ENCODE results near the gene DFFB.
"Not testable (repeated sequence)": the region's sequence is repeated elsewhere in the genome, so short reads cannot be mapped to it uniquely, and the experiment has no call there.

DFFB gene

DNA sequence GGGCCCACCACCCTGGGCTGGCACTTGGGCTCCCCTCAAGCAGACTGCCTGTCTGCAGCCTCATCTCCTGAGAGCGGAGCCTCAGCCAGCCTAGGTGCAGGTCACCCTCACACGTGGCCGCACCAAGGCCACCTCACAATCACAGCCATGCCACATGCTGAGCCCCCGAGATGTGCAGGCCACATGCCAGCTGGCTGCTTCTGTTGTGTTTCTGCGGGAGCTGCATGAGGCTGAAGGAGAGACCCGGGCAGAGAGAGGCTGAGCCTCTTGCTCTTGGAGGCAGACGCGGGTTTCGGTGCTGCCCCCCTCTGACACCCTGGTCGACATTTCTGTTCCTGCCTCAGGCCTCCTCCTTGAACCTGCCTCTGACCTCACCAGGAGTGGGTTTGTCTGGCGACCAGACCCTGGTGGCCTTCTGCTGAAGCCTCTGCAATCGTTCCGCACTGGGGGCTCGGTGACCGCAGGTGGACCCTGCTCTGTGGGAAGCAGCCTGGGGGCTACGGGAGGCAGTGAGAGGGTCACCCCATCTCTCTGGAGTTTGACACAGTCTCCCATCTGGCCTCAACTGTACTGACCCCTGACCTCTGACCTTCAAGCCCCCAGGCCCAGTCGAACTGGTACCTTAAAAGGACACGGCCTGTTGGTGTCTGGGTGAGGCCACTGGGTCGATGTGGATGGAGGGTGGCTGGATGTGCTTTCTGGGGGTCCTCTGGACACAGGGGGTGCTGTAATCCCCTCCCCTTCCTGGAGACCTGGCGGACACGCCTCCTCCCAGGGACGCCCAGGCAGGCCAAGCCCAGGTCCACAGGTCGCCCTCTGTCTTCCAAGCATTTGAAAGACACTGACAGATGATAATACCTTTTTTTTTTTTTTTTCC is 55.8 kb downstream of the DFFB start:
- H3K27ac ChIP-seq (ENCODE audit: low read depth, low read length) = no peak overlapping the region
- H3K36me3 ChIP-seq (ENCODE audit: control insufficient read depth in 1 of 2, insufficient read depth in 2 of 2, low read length in 2 of 2) = no peaks in the 10 kb centered on the region
- no peak overlapping the region for H3K4me3 ChIP-seq (ENCODE audit: low read depth in 1 of 2, low read length in 2 of 2)
- peaks cover 0 to 5% of the 10 kb centered on the region in 2 donors for H3K4me1 ChIP-seq (ENCODE audit: control insufficient read depth in 1 of 2, insufficient read depth in 2 of 2, low read length in 2 of 2)
- H3K27me3 ChIP-seq (ENCODE audit: control insufficient read depth in 1 of 2, insufficient read depth in 2 of 2, low read length in 2 of 2) = peaks cover 5 to 9% of the 10 kb centered on the region in 2 donors
- no peak overlapping the region for H3K9ac ChIP-seq (ENCODE audit: low read depth in 1 of 2, low read length in 2 of 2)
- H3K9me3 ChIP-seq (ENCODE audit: control insufficient read depth in 1 of 2, low read length in 2 of 2) = no peaks in the 10 kb centered on the region

- H3K36me3 ChIP-seq (ENCODE audit: control insufficient read depth in 1 of 2, insufficient read depth in 2 of 2, low read length in 2 of 2) = no peaks in the 10 kb centered on the region
- no peaks in the 10 kb centered on the region for H3K9me3 ChIP-seq (ENCODE audit: control insufficient read depth in 1 of 2, low read length in 2 of 2)
- H3K9ac ChIP-seq (ENCODE audit: low read depth in 1 of 2, low read length in 2 of 2) = no peak overlapping the region
- no peak overlapping the region for H3K27ac ChIP-seq (ENCODE audit: low read depth, low read length)
- H3K4me1 ChIP-seq (ENCODE audit: control insufficient read depth in 1 of 2, insufficient read depth in 2 of 2, low read length in 2 of 2) = peaks cover 0 to 5% of the 10 kb centered on the region in 2 donors
- H3K4me3 ChIP-seq (ENCODE audit: low read depth in 1 of 2, low read length in 2 of 2) = no peak overlapping the region
- peaks cover 5 to 14% of the 10 kb centered on the region in 2 donors for H3K27me3 ChIP-seq (ENCODE audit: control insufficient read depth in 1 of 2, insufficient read depth in 2 of 2, low read length in 2 of 2)
Measured at GRCh38 chr1:3914331-3914851, 57.1 kb downstream of the DFFB start.

DNA sequence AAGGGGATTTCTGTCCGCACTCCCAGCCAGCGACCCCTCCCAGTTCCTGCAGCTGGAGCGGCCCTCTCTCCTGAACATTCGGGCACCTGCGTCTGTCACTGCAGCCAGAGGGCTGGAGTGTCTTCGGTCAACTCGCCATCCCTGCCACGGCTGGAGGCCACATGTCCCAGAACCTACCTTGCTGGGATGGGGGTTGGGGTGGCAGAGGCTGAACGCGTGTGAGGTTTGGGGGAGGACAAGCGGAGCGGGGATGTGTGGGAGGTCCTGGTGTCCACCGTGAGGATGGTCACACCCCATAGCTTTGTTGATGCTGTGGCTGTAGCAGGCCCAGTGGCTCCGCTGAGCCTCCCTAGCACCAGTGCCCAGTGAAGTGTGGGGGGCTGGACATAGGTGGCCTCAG is 57.6 kb downstream of the DFFB start:
- Histone ChIP-seq H3K27ac (ENCODE audit: low read depth, low read length) (no peak overlapping the region), H3K27me3 (ENCODE audit: control insufficient read depth in 1 of 2, insufficient read depth in 2 of 2, low read length in 2 of 2) (peaks cover 5 to 11% of the 10 kb centered on the region in 2 donors), H3K4me3 (ENCODE audit: low read depth in 1 of 2, low read length in 2 of 2) (no peak overlapping the region), H3K4me1 (ENCODE audit: control insufficient read depth in 1 of 2, insufficient read depth in 2 of 2, low read length in 2 of 2) (peaks cover 0 to 5% of the 10 kb centered on the region in 2 donors), H3K36me3 (ENCODE audit: control insufficient read depth in 1 of 2, insufficient read depth in 2 of 2, low read length in 2 of 2) (no peaks in the 10 kb centered on the region), H3K9ac (ENCODE audit: low read depth in 1 of 2, low read length in 2 of 2) (no peak overlapping the region), H3K9me3 (ENCODE audit: control insufficient read depth in 1 of 2, low read length in 2 of 2) (no peaks in the 10 kb centered on the region)

- no peak overlapping the region for H3K9ac ChIP-seq (ENCODE audit: low read depth in 1 of 2, low read length in 2 of 2)
- H3K4me3 ChIP-seq (ENCODE audit: low read depth in 1 of 2, low read length in 2 of 2) = no peak overlapping the region
- H3K27me3 ChIP-seq (ENCODE audit: control insufficient read depth in 1 of 2, insufficient read depth in 2 of 2, low read length in 2 of 2) = peaks cover under 1 to 5% of the 10 kb centered on the region in 2 donors
- H3K4me1 ChIP-seq (ENCODE audit: control insufficient read depth in 1 of 2, insufficient read depth in 2 of 2, low read length in 2 of 2) = peaks cover 0 to 4% of the 10 kb centered on the region in 2 donors
- no peaks in the 10 kb centered on the region for H3K36me3 ChIP-seq (ENCODE audit: control insufficient read depth in 1 of 2, insufficient read depth in 2 of 2, low read length in 2 of 2)
- no peaks in the 10 kb centered on the region for H3K9me3 ChIP-seq (ENCODE audit: control insufficient read depth in 1 of 2, low read length in 2 of 2)
- no peak overlapping the region for H3K27ac ChIP-seq (ENCODE audit: low read depth, low read length)
Measured at GRCh38 chr1:3915551-3916121, 58.4 kb downstream of the DFFB start.

GRCh38 chr1:3917761-3918160 is 60.5 kb downstream of the DFFB start:
- H3K9me3 ChIP-seq (ENCODE audit: control insufficient read depth in 1 of 2, low read length in 2 of 2) = no peaks in the 10 kb centered on the region
- no peaks in the 10 kb centered on the region for H3K4me1 ChIP-seq (ENCODE audit: control insufficient read depth in 1 of 2, insufficient read depth in 2 of 2, low read length in 2 of 2)
- no peak overlapping the region for H3K4me3 ChIP-seq (ENCODE audit: low read depth in 1 of 2, low read length in 2 of 2)
- H3K36me3 ChIP-seq (ENCODE audit: control insufficient read depth in 1 of 2, insufficient read depth in 2 of 2, low read length in 2 of 2) = no peaks in the 10 kb centered on the region
- no peak overlapping the region for H3K27ac ChIP-seq (ENCODE audit: low read depth, low read length)
- H3K9ac ChIP-seq (ENCODE audit: low read depth in 1 of 2, low read length in 2 of 2) = no peak overlapping the region
- peaks cover 0 to 5% of the 10 kb centered on the region in 2 donors for H3K27me3 ChIP-seq (ENCODE audit: control insufficient read depth in 1 of 2, insufficient read depth in 2 of 2, low read length in 2 of 2)

DNA sequence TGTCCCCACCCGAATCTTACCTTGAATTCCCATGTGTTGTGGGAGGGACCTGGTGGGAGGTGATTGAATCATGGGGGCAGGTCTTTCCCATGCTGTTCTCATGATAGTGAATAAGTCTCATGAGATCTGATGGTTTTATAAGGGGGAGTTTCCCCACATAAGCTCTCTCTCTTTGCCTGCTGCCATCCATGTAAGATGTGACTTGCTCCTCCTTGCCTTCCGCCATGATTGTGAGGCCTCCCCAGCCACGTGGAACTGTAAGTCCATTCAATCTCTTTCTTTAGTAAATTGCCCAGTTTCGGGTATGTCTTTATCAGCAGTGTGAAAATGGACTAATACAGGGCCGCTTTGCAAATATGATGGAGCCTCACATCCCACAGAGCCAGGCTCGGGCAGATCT is 61.1 kb downstream of the DFFB start:
- not testable (repeated sequence) for H3K9me3 ChIP-seq (ENCODE audit: control insufficient read depth in 1 of 2, low read length in 2 of 2); H3K9ac ChIP-seq (ENCODE audit: low read depth in 1 of 2, low read length in 2 of 2); H3K27ac ChIP-seq (ENCODE audit: low read depth, low read length); H3K4me1 ChIP-seq (ENCODE audit: control insufficient read depth in 1 of 2, insufficient read depth in 2 of 2, low read length in 2 of 2); H3K4me3 ChIP-seq (ENCODE audit: low read depth in 1 of 2, low read length in 2 of 2); H3K36me3 ChIP-seq (ENCODE audit: control insufficient read depth in 1 of 2, insufficient read depth in 2 of 2, low read length in 2 of 2); H3K27me3 ChIP-seq (ENCODE audit: control insufficient read depth in 1 of 2, insufficient read depth in 2 of 2, low read length in 2 of 2)

DNA sequence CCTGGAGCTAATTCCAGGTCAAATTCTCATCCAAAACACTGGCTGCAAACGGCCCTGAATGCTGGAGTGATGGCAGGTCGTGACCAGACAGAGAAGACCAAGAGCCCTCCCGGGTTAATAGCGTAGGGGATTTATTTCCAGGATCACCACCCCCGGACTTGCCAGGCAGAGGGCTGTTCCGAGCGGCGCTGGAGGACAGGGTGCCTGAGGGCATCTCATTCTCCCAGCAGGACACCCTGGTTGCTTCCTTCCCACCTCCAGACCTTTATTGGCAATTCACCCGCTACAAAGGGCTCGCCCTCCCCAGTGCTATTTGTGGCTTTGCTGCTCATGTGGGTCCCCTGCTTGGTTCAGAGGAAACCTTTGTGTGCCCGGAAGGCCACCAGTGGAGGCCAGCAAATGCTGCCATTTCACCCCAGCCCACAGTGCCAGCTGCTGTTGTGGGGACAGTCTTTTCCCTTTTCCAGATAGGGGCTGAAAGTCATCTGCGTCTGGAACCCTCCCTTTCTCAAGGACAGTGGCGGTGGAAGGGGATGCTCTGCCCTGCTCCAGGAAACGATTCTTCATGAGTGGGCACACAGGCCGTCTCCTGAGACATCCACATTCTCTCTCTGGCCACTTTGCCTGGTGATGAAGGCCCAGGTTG is 61.8 kb downstream of the DFFB start:
- Histone ChIP-seq H3K27me3 (ENCODE audit: control insufficient read depth in 1 of 2, insufficient read depth in 2 of 2, low read length in 2 of 2) (peaks cover 0 to 5% of the 10 kb centered on the region in 2 donors), H3K27ac (ENCODE audit: low read depth, low read length) (no peak overlapping the region), H3K36me3 (ENCODE audit: control insufficient read depth in 1 of 2, insufficient read depth in 2 of 2, low read length in 2 of 2) (no peaks in the 10 kb centered on the region), H3K4me3 (ENCODE audit: low read depth in 1 of 2, low read length in 2 of 2) (no peak overlapping the region), H3K9ac (ENCODE audit: low read depth in 1 of 2, low read length in 2 of 2) (no peak overlapping the region), H3K9me3 (ENCODE audit: control insufficient read depth in 1 of 2, low read length in 2 of 2) (no peaks in the 10 kb centered on the region), H3K4me1 (ENCODE audit: control insufficient read depth in 1 of 2, insufficient read depth in 2 of 2, low read length in 2 of 2) (no peaks in the 10 kb centered on the region)

DNA sequence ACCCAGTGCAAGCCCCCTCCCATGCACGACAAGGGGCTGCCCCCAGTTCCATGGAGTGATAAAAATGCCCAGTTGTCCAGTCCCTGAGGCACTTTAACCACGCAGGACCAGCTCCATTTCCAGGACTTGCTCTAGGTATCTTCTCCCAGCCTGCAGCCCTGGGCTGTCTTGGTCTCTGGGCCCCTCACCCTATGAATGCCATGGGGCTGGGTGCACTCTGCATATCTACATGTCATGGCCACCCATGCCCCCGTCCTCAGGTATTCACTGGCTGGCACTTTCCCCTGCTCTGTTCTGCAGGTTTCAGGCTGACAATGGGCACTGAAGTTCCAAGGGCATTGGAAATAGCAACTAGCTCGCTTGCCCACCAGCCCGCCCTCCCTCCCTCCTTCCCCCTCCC is 62.4 kb downstream of the DFFB start:
- peaks cover 0 to 5% of the 10 kb centered on the region in 2 donors for H3K27me3 ChIP-seq (ENCODE audit: control insufficient read depth in 1 of 2, insufficient read depth in 2 of 2, low read length in 2 of 2)
- no peaks in the 10 kb centered on the region for H3K4me1 ChIP-seq (ENCODE audit: control insufficient read depth in 1 of 2, insufficient read depth in 2 of 2, low read length in 2 of 2)
- no peaks in the 10 kb centered on the region for H3K9me3 ChIP-seq (ENCODE audit: control insufficient read depth in 1 of 2, low read length in 2 of 2)
- H3K27ac ChIP-seq (ENCODE audit: low read depth, low read length) = no peak overlapping the region
- no peaks in the 10 kb centered on the region for H3K36me3 ChIP-seq (ENCODE audit: control insufficient read depth in 1 of 2, insufficient read depth in 2 of 2, low read length in 2 of 2)
- H3K9ac ChIP-seq (ENCODE audit: low read depth in 1 of 2, low read length in 2 of 2) = no peak overlapping the region
- H3K4me3 ChIP-seq (ENCODE audit: low read depth in 1 of 2, low read length in 2 of 2) = no peak overlapping the region

DNA sequence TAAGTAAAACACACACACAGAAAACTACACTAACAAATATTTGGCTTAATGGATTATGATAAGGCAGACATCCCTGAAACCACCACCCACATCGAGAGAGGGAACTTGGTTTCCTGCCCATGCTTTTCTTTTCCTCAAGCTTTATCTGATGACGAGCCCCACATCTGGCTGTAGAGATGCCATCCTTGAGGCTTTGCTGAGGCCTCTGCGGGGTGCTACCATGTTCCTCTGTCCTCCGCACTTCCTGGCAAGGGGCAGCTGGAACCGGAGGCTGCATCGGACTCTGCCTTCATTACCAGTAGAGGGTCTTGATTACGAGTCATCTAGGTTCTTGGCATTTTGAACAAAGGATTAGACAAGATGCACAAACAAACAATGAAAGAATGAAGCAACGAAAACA is 64.5 kb downstream of the DFFB start:
- H3K27me3 ChIP-seq (ENCODE audit: control insufficient read depth in 1 of 2, insufficient read depth in 2 of 2, low read length in 2 of 2) = peaks cover 0 to 5% of the 10 kb centered on the region in 2 donors
- no peaks in the 10 kb centered on the region for H3K9me3 ChIP-seq (ENCODE audit: control insufficient read depth in 1 of 2, low read length in 2 of 2)
- H3K36me3 ChIP-seq (ENCODE audit: control insufficient read depth in 1 of 2, insufficient read depth in 2 of 2, low read length in 2 of 2) = no peaks in the 10 kb centered on the region
- H3K27ac ChIP-seq (ENCODE audit: low read depth, low read length) = no peak overlapping the region
- H3K9ac ChIP-seq (ENCODE audit: low read depth in 1 of 2, low read length in 2 of 2) = no peak overlapping the region
- no peak overlapping the region for H3K4me3 ChIP-seq (ENCODE audit: low read depth in 1 of 2, low read length in 2 of 2)
- H3K4me1 ChIP-seq (ENCODE audit: control insufficient read depth in 1 of 2, insufficient read depth in 2 of 2, low read length in 2 of 2) = no peaks in the 10 kb centered on the region

GRCh38 chr1:3922201-3922725 is 65.0 kb downstream of the DFFB start:
- H3K27me3 ChIP-seq (ENCODE audit: control insufficient read depth in 1 of 2, insufficient read depth in 2 of 2, low read length in 2 of 2) = peaks cover 0 to 5% of the 10 kb centered on the region in 2 donors
- H3K9ac ChIP-seq (ENCODE audit: low read depth in 1 of 2, low read length in 2 of 2) = no peak overlapping the region
- no peaks in the 10 kb centered on the region for H3K4me1 ChIP-seq (ENCODE audit: control insufficient read depth in 1 of 2, insufficient read depth in 2 of 2, low read length in 2 of 2)
- H3K27ac ChIP-seq (ENCODE audit: low read depth, low read length) = no peak overlapping the region
- no peaks in the 10 kb centered on the region for H3K9me3 ChIP-seq (ENCODE audit: control insufficient read depth in 1 of 2, low read length in 2 of 2)
- no peaks in the 10 kb centered on the region for H3K36me3 ChIP-seq (ENCODE audit: control insufficient read depth in 1 of 2, insufficient read depth in 2 of 2, low read length in 2 of 2)
- no peak overlapping the region for H3K4me3 ChIP-seq (ENCODE audit: low read depth in 1 of 2, low read length in 2 of 2)

Measured in duodenal mucosa (tissue), 2 donors.